HCT116 (cell line): ENCODE data around the gene ACTN4. TPM values are rescaled to one million over a fixed set of nuclear protein-coding genes. Genes with fewer than 3 reads are reported as not detected.

Experiments used
- ATAC-seq: fragments of 200-7000 bp; cut with Tn5 transposase; 2 replicates; pipeline ENCODE4 v1.9.1; 2020; ENCODE audit warnings: mild to moderate bottlenecking, moderate library complexity
- BruUV-seq: library from RNA; stranded (reverse); fragments of 400-500 nt; replicated peaks from 2 replicates; lab custom pipeline; 2021; lab: Mats Ljungman, UMichigan
- CTCF ChIA-PET: fragments of 300-600 bp; sonication (Branson Sonifier 250); formaldehyde crosslinking; loops from one replicate; lab custom pipeline; 2021; ENCODE audit warnings: antibody characterized with exemption; lab: Charles Lee
- POLR2A ChIA-PET: fragments of 300-600, 350-600 bp; sonication (Branson Sonifier 250); formaldehyde crosslinking; loops from one replicate; lab custom pipeline; 2021; ENCODE audit warnings: antibody characterized with exemption; lab: Charles Lee
- RAD21 ChIA-PET, 2 experiments: fragments of 300-600 bp; sonication (Branson Sonifier 250); formaldehyde crosslinking; loops; one replicate each; lab custom pipeline; 2023; ENCODE audit warnings: low total read pairs in 2 of 2; ENCODE audit not compliant: uncharacterized antibody in 2 of 2, unreplicated experiment in 2 of 2, low non-redundant PET in 1 of 2; lab: Charles Lee
- DNase-seq: peaks from one replicate; pipeline ENCODE4 v3.0.0-alpha.2; 2010; ENCODE audit warnings: low read depth, low spot score
- H2AFZ ChIP-seq: fragments of 200-600 bp; shearing (Covaris generic), sonication (generic); 2 replicates; pipeline ENCODE4 v1.6.1; 2017; ENCODE audit warnings: low read depth, mixed run types, mixed read lengths, antibody characterized with exemption, low read length; ENCODE audit not compliant: poor library complexity, severe bottlenecking
- H3K27ac ChIP-seq: 2 replicates; pipeline ENCODE4 v1.5.1; 2012; ENCODE audit warnings: low read depth, low read length
- H3K27me3 ChIP-seq: fragments of 200-600 bp; sonication (generic); 2 replicates; pipeline ENCODE4 v1.6.1; 2016; ENCODE audit warnings: mixed run types, low read length, mixed read lengths; ENCODE audit not compliant: insufficient read depth
- H3K36me3 ChIP-seq, 2 experiments: fragments of 200-500 bp in 1 of 2; fragments of 200-600 bp in 1 of 2; sonication (Bioruptor generic) in 1 of 2; sonication (generic) in 1 of 2; 2 replicates each; pipeline versions ENCODE4 v1.5.1 to v1.6.1; 2014 to 2016; ENCODE audit warnings: low read length in 2 of 2, inconsistent platforms in 1 of 2, mixed read lengths in 1 of 2, mixed run types in 1 of 2; ENCODE audit not compliant: insufficient read depth in 2 of 2, control insufficient read depth in 1 of 2
- H3K4me1 ChIP-seq, 2 experiments: fragments of 200-600 bp in 1 of 2; sonication (generic) in 1 of 2; 2 replicates each; pipeline versions ENCODE4 v1.5.1 to v1.6.1; 2012 to 2017; ENCODE audit warnings: low read length in 2 of 2, inconsistent platforms in 1 of 2, mild to moderate bottlenecking in 1 of 2, mixed read lengths in 1 of 2, mixed run types in 1 of 2, moderate library complexity in 1 of 2; ENCODE audit not compliant: insufficient read depth in 2 of 2, control insufficient read depth in 1 of 2
- H3K4me2 ChIP-seq: fragments of 200-600 bp; sonication (generic); 2 replicates; pipeline ENCODE4 v1.6.1; 2017; ENCODE audit warnings: mixed run types, low read length, mixed read lengths
- H3K4me3 ChIP-seq, 2 experiments: fragments of 200-600 bp in 1 of 2; sonication (generic) in 1 of 2; replicated peaks in 1 of 2; 2 replicates each; pipeline ENCODE4 v1.5.1; 2011 to 2016; ENCODE audit warnings: low read length in 2 of 2, control low read depth in 1 of 2, low read depth in 1 of 2, mild to moderate bottlenecking in 1 of 2, mixed read lengths in 1 of 2, mixed run types in 1 of 2
- H3K79me2 ChIP-seq: fragments of 200-600 bp; sonication (generic); 2 replicates; pipeline ENCODE4 v1.6.1; 2017; ENCODE audit warnings: mild to moderate bottlenecking, mixed run types, low read length, moderate library complexity, mixed read lengths; ENCODE audit not compliant: insufficient read depth
- H3K9ac ChIP-seq: fragments of 200-600 bp; sonication (generic); 2 replicates; pipeline ENCODE4 v1.6.1; 2016; ENCODE audit warnings: low read length, mixed read lengths
- H3K9me2 ChIP-seq: fragments of 200-600 bp; sonication (generic), shearing (Covaris generic); 2 replicates; pipeline ENCODE4 v1.6.1; 2017; ENCODE audit warnings: mixed run types, mild to moderate bottlenecking, moderate library complexity; ENCODE audit not compliant: insufficient read depth
- H3K9me3 ChIP-seq, 2 experiments: fragments of 200-500 bp in 1 of 2; fragments of 200-600 bp in 1 of 2; sonication (Bioruptor generic) in 1 of 2; sonication (generic) in 1 of 2; 2 replicates each; pipeline ENCODE4 v1.6.1; 2014 to 2017; ENCODE audit warnings: low read length in 2 of 2, mixed read lengths in 2 of 2, inconsistent platforms in 1 of 2, low read depth in 1 of 2, mild to moderate bottlenecking in 1 of 2, mixed run types in 1 of 2, moderate library complexity in 1 of 2; ENCODE audit not compliant: control insufficient read depth in 1 of 2, insufficient read depth in 1 of 2
- H4K20me1 ChIP-seq: fragments of 200-600 bp; sonication (generic), shearing (Covaris generic); 2 replicates; pipeline ENCODE4 v1.6.1; 2017; ENCODE audit warnings: mixed run types, mild to moderate bottlenecking, moderate library complexity; ENCODE audit not compliant: insufficient read depth
- ATF3 ChIP-seq: IDR thresholded peaks from 2 replicates; pipeline ENCODE4 v1.6.1; 2012
- CEBPB ChIP-seq: IDR thresholded peaks from 2 replicates; pipeline ENCODE4 v1.6.1; 2012; ENCODE audit warnings: low read depth
- EGR1 ChIP-seq: IDR thresholded peaks from 2 replicates; pipeline ENCODE4 v1.6.1; 2012; ENCODE audit warnings: low read depth
- EZH2 ChIP-seq: fragments of 200-600 bp; sonication (generic); IDR thresholded peaks from 2 replicates; pipeline ENCODE4 v1.6.1; 2017; ENCODE audit warnings: antibody characterized with exemption, mixed run types
- FOSL1 ChIP-seq: IDR thresholded peaks from 2 replicates; pipeline ENCODE4 v1.6.1; 2012; ENCODE audit warnings: low read depth
- MAX ChIP-seq: IDR thresholded peaks from 2 replicates; pipeline ENCODE4 v1.6.1; 2012
- POLR2AphosphoS5 ChIP-seq: IDR thresholded peaks from 2 replicates; pipeline ENCODE4 v1.6.1; 2011; ENCODE audit warnings: mild to moderate bottlenecking, low read depth, low read length, moderate library complexity
- RAD21 ChIP-seq: IDR thresholded peaks from 2 replicates; pipeline ENCODE4 v1.6.1; 2012; ENCODE audit warnings: low read depth, mild to moderate bottlenecking
- REST ChIP-seq: IDR thresholded peaks from 2 replicates; pipeline ENCODE4 v1.6.1; 2012; ENCODE audit warnings: low read depth
- SP1 ChIP-seq: IDR thresholded peaks from 2 replicates; pipeline ENCODE4 v1.6.1; 2012; ENCODE audit warnings: low read depth
- TCF7L2 ChIP-seq: IDR thresholded peaks from 2 replicates; pipeline ENCODE4 v1.7.0; 2011; ENCODE audit warnings: borderline replicate concordance, inconsistent platforms; ENCODE audit not compliant: insufficient read depth, insufficient read length; ENCODE audit errors: extremely low read depth
- YY1 ChIP-seq: IDR thresholded peaks from 2 replicates; pipeline ENCODE4 v1.6.1; 2011; ENCODE audit warnings: low read length, low read depth, moderate library complexity, mild to moderate bottlenecking; ENCODE audit not compliant: insufficient replicate concordance; ENCODE audit errors: extremely low read depth
- ZBTB33 ChIP-seq: IDR thresholded peaks from 2 replicates; pipeline ENCODE4 v1.6.1; 2011; ENCODE audit warnings: mild to moderate bottlenecking, low read length, moderate library complexity; ENCODE audit not compliant: insufficient replicate concordance; ENCODE audit errors: extremely low read depth
- ZNF274 ChIP-seq: fragments of 200-500 bp; sonication (Bioruptor generic); IDR thresholded peaks from 2 replicates; pipeline ENCODE4 v1.6.1; 2014; ENCODE audit warnings: mild to moderate bottlenecking, low read depth, low read length, inconsistent platforms
- intact Hi-C: fragments of 100-400 bp; cut with micrococcal nuclease; formaldehyde crosslinking; loops from 2 replicates; pipeline ENCODE4 v1.10.0; 2022
- total RNA-seq: library from RNA; stranded (reverse); gene quantifications from one replicate; pipeline ENCODE4 v1.2.1, GENCODE V29; 2021; ENCODE audit not compliant: unreplicated experiment

Gene ACTN4
- total RNA-seq, 1 experiment from 2014 or later, result 651 TPM

GRCh38 chr19:38705197-38706019, 58.0 kb downstream of the ACTN4 start (continued):
- TF ChIP-seq ZBTB33, result no peak
- no peak for TF ChIP-seq YY1
- TF ChIP-seq ATF3, result no peak
- no peak for TF ChIP-seq FOSL1
- TF ChIP-seq TCF7L2, result no peak
- TF ChIP-seq EGR1, result no peak
- no peak for TF ChIP-seq EZH2

GRCh38 chr19:38706792-38707511, 59.5 kb downstream of the ACTN4 start:
- no peaks in the 10 kb centered on the region for H3K27me3 ChIP-seq
- no peaks in the 10 kb centered on the region for H3K4me1 ChIP-seq
- DNase-seq (no peak), ATAC-seq (peak; percentile 50)
- no peaks in the 10 kb centered on the region for H3K9me3 ChIP-seq
- BruUV-seq, result no TSS peak
- H3K27ac ChIP-seq, result peak overlapping the region; percentile 24; the same call in 1 of the 2 replicates
- H2AFZ ChIP-seq, result no peak overlapping the region
- ChIA-PET POLR2A (no interaction called here), RAD21 (no interaction called here), CTCF (no interaction called here)
- intact Hi-C loops, result no loop called here
- H3K36me3 ChIP-seq, result peaks cover 63 to 88% of the 10 kb centered on the region in 2 experiments
- peaks cover 64% of the 10 kb centered on the region; the same call in 1 of the 2 replicates for H3K79me2 ChIP-seq
- no peaks in the 10 kb centered on the region for H3K9me2 ChIP-seq
- no peak overlapping the region for H3K9ac ChIP-seq
- H3K4me2 ChIP-seq, result no peak overlapping the region
- H3K4me3 ChIP-seq, result no peak overlapping the region
- H4K20me1 ChIP-seq, result no peaks in the 10 kb centered on the region
- TF ChIP-seq REST (no peak), FOSL1 (no peak), ZBTB33 (no peak), SP1 (no peak), MAX (no peak), ZNF274 (no peak), RAD21 (no peak), POLR2AphosphoS5 (no peak), CEBPB (no peak)
